T-helper 1 cell treated with Interleukin-12 subunit alpha and Interleukin-12 subunit beta and Interleukin-4 antibody, amounts not matched to agents 30 μg/mL and 1 μg/mL, for 36 hours (primary cell): ENCODE measurements around the gene POU2AF2.

Experiments
- H3K27ac Mint-ChIP-seq: one replicate; pipeline ENCODE4 v1.8.0; 2021; ENCODE audit warnings: mild to moderate bottlenecking, mixed read lengths
- H3K27me3 Mint-ChIP-seq: one replicate; pipeline ENCODE4 v1.8.0; 2021; ENCODE audit warnings: low read depth, mixed read lengths
- H3K36me3 Mint-ChIP-seq: one replicate; pipeline ENCODE4 v1.8.0; 2021; ENCODE audit warnings: low read depth, mixed read lengths
- H3K4me1 Mint-ChIP-seq: one replicate; pipeline ENCODE4 v1.8.0; 2021; ENCODE audit warnings: low read depth, mixed read lengths
- H3K4me3 Mint-ChIP-seq: one replicate; pipeline ENCODE4 v1.8.0; 2021; ENCODE audit warnings: mild to moderate bottlenecking, moderate library complexity, mixed read lengths
- H3K9me3 Mint-ChIP-seq: one replicate; pipeline ENCODE4 v1.8.0; 2021; ENCODE audit warnings: mixed read lengths

POU2AF2 gene

GRCh38 chr11:111324277-111324720, 78.8 kb downstream of the POU2AF2 start:
- Mint-ChIP-seq H3K27ac (no peak overlapping the region), H3K4me1 (no peaks in the 10 kb centered on the region), H3K9me3 (no peaks in the 10 kb centered on the region), H3K36me3 (no peaks in the 10 kb centered on the region), H3K4me3 (no peak overlapping the region), H3K27me3 (peaks cover 23% of the 10 kb centered on the region)

DNA sequence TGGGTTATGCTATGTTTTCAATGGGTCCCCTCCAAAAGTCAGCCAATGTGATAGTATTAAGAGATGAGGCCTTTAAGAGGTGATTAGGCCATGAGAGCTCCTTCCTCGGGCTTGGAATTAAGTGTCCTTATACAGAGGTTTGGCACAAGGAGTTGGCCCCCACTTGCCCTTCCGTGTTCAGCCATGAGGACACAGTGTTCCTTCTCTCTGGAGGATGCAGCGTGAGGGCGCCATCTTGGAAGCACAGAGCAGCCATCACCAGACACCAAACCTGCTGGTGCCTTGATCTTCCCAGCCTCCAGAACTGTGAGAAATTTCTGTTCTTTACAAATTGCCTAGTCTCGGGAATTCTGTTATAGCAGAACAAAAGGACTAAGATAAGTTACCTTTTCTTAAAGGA, 79.7 kb downstream of the POU2AF2 start:
- no peaks in the 10 kb centered on the region for H3K4me1 Mint-ChIP-seq
- H3K36me3 Mint-ChIP-seq = no peaks in the 10 kb centered on the region
- H3K27me3 Mint-ChIP-seq = peaks cover 18% of the 10 kb centered on the region
- H3K4me3 Mint-ChIP-seq = no peak overlapping the region
- H3K27ac Mint-ChIP-seq = no peak overlapping the region
- no peaks in the 10 kb centered on the region for H3K9me3 Mint-ChIP-seq

DNA sequence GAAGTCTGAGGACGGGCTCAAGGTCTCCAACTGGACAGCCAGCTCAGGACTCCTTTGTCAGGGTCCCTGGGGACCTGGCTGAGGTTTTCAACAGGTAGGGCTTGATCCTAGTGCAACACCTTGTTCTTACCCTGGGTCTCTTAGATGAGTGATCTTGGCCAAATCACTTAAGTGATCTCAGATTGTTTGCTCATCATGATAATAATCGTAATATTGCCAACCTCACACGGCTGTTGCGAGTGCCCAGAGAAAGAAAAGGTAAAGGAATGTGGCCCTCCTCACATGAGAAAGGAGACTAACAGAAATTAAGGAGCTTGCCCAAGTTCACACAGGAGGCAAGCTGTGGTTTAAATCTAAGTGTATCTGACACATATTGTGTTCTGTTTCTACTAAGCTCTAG, 81.3 kb downstream of the POU2AF2 start:
- no peak overlapping the region for H3K27ac Mint-ChIP-seq
- H3K4me1 Mint-ChIP-seq = no peaks in the 10 kb centered on the region
- H3K9me3 Mint-ChIP-seq = no peaks in the 10 kb centered on the region
- H3K27me3 Mint-ChIP-seq = peaks cover 12% of the 10 kb centered on the region
- no peak overlapping the region for H3K4me3 Mint-ChIP-seq
- H3K36me3 Mint-ChIP-seq = no peaks in the 10 kb centered on the region

GRCh38 chr11:111327908-111328624, 82.5 kb downstream of the POU2AF2 start:
- Mint-ChIP-seq H3K36me3 (no peaks in the 10 kb centered on the region), H3K4me1 (no peaks in the 10 kb centered on the region), H3K27me3 (peaks cover 10% of the 10 kb centered on the region), H3K9me3 (no peaks in the 10 kb centered on the region), H3K27ac (no peak overlapping the region), H3K4me3 (no peak overlapping the region)

DNA sequence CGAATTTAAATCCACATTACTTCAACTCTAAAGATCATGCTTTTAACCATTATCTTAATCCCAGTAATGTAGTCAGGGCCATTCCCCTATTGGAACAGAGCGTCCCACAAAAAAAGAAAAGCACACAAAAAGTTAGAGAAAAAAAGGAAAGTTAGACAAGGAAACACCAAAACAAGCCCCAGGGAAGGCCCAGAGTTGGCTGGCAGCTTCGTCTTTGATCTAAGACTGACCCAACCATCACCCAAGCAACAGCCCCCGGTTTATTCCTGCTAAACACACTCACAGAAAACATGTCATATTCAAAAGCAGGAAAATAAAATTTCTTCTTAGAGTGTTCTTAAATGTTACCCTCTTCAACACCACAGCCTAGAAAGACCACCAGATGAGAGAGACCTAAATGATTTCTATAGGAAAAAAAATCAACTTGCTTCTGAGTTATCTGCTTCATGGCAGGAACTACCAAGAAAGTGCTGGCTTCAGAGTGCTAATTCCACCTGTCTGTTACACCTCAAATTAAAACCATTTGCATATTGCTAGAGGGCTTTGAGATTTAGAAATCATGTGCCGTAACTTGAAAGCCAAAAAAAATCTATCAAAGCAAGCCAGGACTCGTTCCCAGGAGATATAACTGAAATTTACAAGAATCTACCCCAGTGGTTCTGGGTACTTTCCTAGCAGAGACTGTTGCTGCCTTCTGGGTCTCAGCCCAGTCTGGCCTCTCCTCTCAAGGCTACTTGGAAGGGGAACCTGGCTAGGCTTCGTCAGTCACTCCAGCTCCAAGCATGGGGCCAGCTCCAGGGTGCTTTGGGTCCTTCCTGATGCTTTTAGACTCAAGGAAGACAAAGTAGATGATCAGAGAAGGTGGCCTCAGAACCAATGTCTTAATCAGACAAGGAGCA, 84.0 kb downstream of the POU2AF2 start:
- no peak overlapping the region for H3K4me3 Mint-ChIP-seq
- H3K27ac Mint-ChIP-seq = no peak overlapping the region
- H3K4me1 Mint-ChIP-seq = no peaks in the 10 kb centered on the region
- H3K27me3 Mint-ChIP-seq = peaks cover 9% of the 10 kb centered on the region
- no peaks in the 10 kb centered on the region for H3K36me3 Mint-ChIP-seq
- no peaks in the 10 kb centered on the region for H3K9me3 Mint-ChIP-seq

DNA sequence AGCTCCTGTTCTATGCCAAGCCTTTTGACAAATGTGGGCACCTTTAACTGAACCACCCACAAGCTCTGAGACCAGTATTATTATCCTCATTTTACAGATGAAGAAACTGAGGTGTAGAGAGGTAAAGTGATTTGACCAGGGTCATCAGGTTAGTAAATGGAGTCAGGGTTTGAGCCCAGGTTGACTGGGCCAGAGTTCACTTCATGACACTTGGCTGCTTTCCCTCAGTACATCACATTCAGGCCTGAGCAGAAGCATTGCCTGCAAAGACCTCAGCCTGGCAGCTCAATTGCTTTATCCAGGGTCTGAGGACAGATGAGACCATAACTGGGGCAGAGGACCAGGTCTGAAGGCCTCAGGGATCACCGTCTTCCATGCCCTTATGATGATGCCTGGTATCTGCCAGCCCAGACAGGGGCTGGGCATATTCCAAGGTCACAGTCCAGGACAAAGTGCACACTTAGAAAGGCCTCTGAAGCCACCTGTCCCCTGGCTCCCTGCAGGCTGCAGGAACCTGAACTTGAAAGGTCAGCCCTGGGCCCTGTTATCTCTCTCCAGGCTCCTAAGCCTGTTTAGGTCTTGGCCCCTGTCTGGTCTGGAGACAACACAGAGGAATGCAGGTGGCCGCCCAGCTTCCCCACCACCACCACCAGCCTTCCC, 84.8 kb downstream of the POU2AF2 start:
- Mint-ChIP-seq H3K9me3 (no peaks in the 10 kb centered on the region), H3K27ac (no peak overlapping the region), H3K36me3 (no peaks in the 10 kb centered on the region), H3K4me1 (no peaks in the 10 kb centered on the region), H3K27me3 (peaks cover 5% of the 10 kb centered on the region), H3K4me3 (no peak overlapping the region)

DNA sequence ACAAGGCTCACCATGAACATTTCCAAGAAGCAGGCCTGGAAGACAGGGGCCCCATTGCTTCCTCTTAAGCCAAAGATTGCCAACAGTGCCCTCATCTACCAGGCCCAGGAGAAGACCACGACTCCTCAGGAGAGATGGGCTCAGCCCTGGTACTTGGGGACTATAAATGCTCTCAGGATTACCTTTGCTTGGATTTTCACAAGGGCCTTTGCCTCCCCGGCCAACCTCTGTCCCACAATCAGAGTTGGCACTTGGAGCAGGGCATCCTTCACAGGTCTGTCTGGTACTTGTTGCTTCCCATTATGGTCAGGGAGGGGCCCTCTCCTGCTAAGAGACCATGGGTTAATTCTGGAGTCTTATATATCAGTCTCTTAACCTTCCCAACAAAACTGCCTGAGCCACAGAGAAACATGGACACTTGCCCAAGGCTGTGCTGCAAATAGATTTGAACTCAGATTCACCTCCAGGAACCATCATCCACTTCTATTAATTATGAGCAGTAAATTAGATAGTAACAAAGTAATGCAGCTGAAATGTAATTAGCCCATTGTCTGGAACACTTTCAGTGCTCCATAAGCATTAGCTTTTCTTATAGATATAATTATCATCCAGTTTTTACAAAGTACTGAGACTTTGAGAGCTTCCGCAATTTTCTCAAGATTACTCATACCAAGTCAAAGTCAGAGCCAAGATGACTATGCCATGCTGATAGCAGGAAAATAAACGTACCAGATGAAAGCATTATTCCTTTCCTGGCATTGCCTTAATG, 86.4 kb downstream of the POU2AF2 start:
- Mint-ChIP-seq H3K9me3 (no peaks in the 10 kb centered on the region), H3K4me3 (no peak overlapping the region), H3K36me3 (no peaks in the 10 kb centered on the region), H3K4me1 (no peaks in the 10 kb centered on the region), H3K27ac (no peak overlapping the region), H3K27me3 (no peaks in the 10 kb centered on the region)

GRCh38 chr11:111334532-111335502, 89.3 kb downstream of the POU2AF2 start:
- peaks cover 5% of the 10 kb centered on the region for H3K9me3 Mint-ChIP-seq
- H3K36me3 Mint-ChIP-seq = no peaks in the 10 kb centered on the region
- H3K4me1 Mint-ChIP-seq = no peaks in the 10 kb centered on the region
- H3K27me3 Mint-ChIP-seq = peaks cover 5% of the 10 kb centered on the region
- H3K4me3 Mint-ChIP-seq = no peak overlapping the region
- H3K27ac Mint-ChIP-seq = no peak overlapping the region

GRCh38 chr11:111335549-111335948, 90.0 kb downstream of the POU2AF2 start:
- Mint-ChIP-seq H3K4me1 (no peaks in the 10 kb centered on the region), H3K27ac (no peak overlapping the region), H3K27me3 (peaks cover 5% of the 10 kb centered on the region), H3K9me3 (peaks cover 8% of the 10 kb centered on the region), H3K36me3 (no peaks in the 10 kb centered on the region), H3K4me3 (no peak overlapping the region)
